Activated T-cell treated with anti-CD3 and anti-CD28 coated beads, Interleukin-2, amount 50 U/mL, for 1 hour (primary cell): ENCODE data around the gene PPM1L.

Experiments
- DNase-seq: peaks from one replicate; pipeline ENCODE4 v3.0.0-alpha.2; 2020

The PPM1L gene

GRCh38 chr3:160857476-160858119 is 101.6 kb downstream of the PPM1L start:
- DNase-seq: no peak

- no peak for DNase-seq
Observed at GRCh38 chr3:160860346-160860745, 104.3 kb downstream of the PPM1L start.

- DNase-seq: no peak
Observed at GRCh38 chr3:160869825-160870224, 113.8 kb downstream of the PPM1L start.

- no peak for DNase-seq
Observed at GRCh38 chr3:160870327-160870726, 114.3 kb downstream of the PPM1L start.

GRCh38 chr3:160874736-160875135 is 118.7 kb downstream of the PPM1L start:
- DNase-seq: no peak

GRCh38 chr3:160876643-160877042 is 120.6 kb downstream of the PPM1L start:
- no peak for DNase-seq

- no peak for DNase-seq
Observed at GRCh38 chr3:160879859-160880258, 123.8 kb downstream of the PPM1L start.

GRCh38 chr3:160883373-160883772 is 127.3 kb downstream of the PPM1L start:
- DNase-seq: no peak

- DNase-seq: no peak
Observed at GRCh38 chr3:160885791-160886286, 129.8 kb downstream of the PPM1L start.

- DNase-seq: no peak
Observed at GRCh38 chr3:160886421-160886820, 130.4 kb downstream of the PPM1L start.

- DNase-seq: no peak
Observed at GRCh38 chr3:160893207-160893606, 137.2 kb downstream of the PPM1L start.

GRCh38 chr3:160904691-160905090 is 148.7 kb downstream of the PPM1L start:
- no peak for DNase-seq

- DNase-seq: no peak
Observed at GRCh38 chr3:160906646-160907045, 150.6 kb downstream of the PPM1L start.

GRCh38 chr3:160909917-160910316 is 153.9 kb downstream of the PPM1L start:
- DNase-seq: no peak

GRCh38 chr3:160911411-160911810 is 155.4 kb downstream of the PPM1L start:
- DNase-seq: no peak

GRCh38 chr3:160916472-160916871 is 160.4 kb downstream of the PPM1L start:
- DNase-seq: no peak

GRCh38 chr3:160919942-160920341 is 163.9 kb downstream of the PPM1L start:
- DNase-seq: no peak

- no peak for DNase-seq
Observed at GRCh38 chr3:160921020-160921635, 165.1 kb downstream of the PPM1L start.

GRCh38 chr3:160924776-160925175 is 168.7 kb downstream of the PPM1L start:
- DNase-seq: no peak

GRCh38 chr3:160927620-160928019 is 171.6 kb downstream of the PPM1L start:
- no peak for DNase-seq

- no peak for DNase-seq
Observed at GRCh38 chr3:160928183-160928726, 172.2 kb downstream of the PPM1L start.

- DNase-seq: no peak
Observed at GRCh38 chr3:160929595-160929994, 173.6 kb downstream of the PPM1L start.

- no peak for DNase-seq
Observed at GRCh38 chr3:160931474-160931873, 175.4 kb downstream of the PPM1L start.

GRCh38 chr3:160935413-160936095 is 179.5 kb downstream of the PPM1L start:
- no peak for DNase-seq
